ENCODE data around the gene BICDL1. TPM values are rescaled to one million over a fixed set of nuclear protein-coding genes. Genes with fewer than 3 reads are reported as not detected.

Gene BICDL1
- polyA plus RNA-seq, 1 of the 3 experiments (the other 2 are of a cell fraction): 0.35 TPM

- H3K9me3 ChIP-seq: no peaks in the 10 kb centered on the region
- H3K4me2 ChIP-seq: no peak overlapping the region
- peaks cover 65 to 88% of the 10 kb centered on the region in 2 experiments for H3K36me3 ChIP-seq (replicated peaks in 1 of 2; ENCODE audit: control insufficient read depth in 1 of 2, insufficient read depth in 2 of 2, low read length in 1 of 2)
- DNase-seq: no peak
- no peak for TF ChIP-seq TCF12 (IDR thresholded peaks at IDR 0.05)
- TF ChIP-seq RXRA (IDR thresholded peaks at IDR 0.05; ENCODE audit: borderline replicate concordance, low read depth): no peak
- TF ChIP-seq MAX (IDR thresholded peaks at IDR 0.05; ENCODE audit: low read depth): no peak
- TF ChIP-seq CHD2 (IDR thresholded peaks at IDR 0.05; ENCODE audit: low read length, partially characterized antibody): no peak
- no peak for TF ChIP-seq POLR2AphosphoS5 (IDR thresholded peaks at IDR 0.05; ENCODE audit: low read depth, low read length)
- TF ChIP-seq FOSL2 (IDR thresholded peaks at IDR 0.05; ENCODE audit: borderline replicate concordance, low read depth): no peak
- POLR2A ChIA-PET: no interaction called here
- H3K4me1 ChIP-seq (ENCODE audit: control insufficient read depth in 1 of 2, insufficient read depth in 2 of 2, low read depth in 1 of 2, low read length in 1 of 2): no peaks in the 10 kb centered on the region
- H3K9ac ChIP-seq: no peak overlapping the region
- no peaks in the 10 kb centered on the region for H4K20me1 ChIP-seq (ENCODE audit: insufficient read depth)
- no peaks in the 10 kb centered on the region for H3K27me3 ChIP-seq (ENCODE audit: insufficient read depth)
- H3K4me3 ChIP-seq (ENCODE audit: low read depth in 2 of 2, low read length in 1 of 2): no peak overlapping the region
- WGBS (ENCODE audit: low lambda C conversion rate): 97% methylated on average over 6 of the region's 9 CpGs
- H3K9me2 ChIP-seq: no peaks in the 10 kb centered on the region
- no peak overlapping the region for H2AFZ ChIP-seq (ENCODE audit: low read depth)
- no peaks in the 10 kb centered on the region for H3F3A ChIP-seq (replicated peaks; ENCODE audit: insufficient read depth)
- CTCF ChIA-PET: no interaction called here
- no peaks in the 10 kb centered on the region for H3K79me2 ChIP-seq (ENCODE audit: insufficient read depth)
- no peak overlapping the region for H3K27ac ChIP-seq (ENCODE audit: low read depth in 2 of 2, low read length in 1 of 2)
Observed at GRCh38 chr12:120140603-120141002, 151.6 kb downstream of the BICDL1 start.

GRCh38 chr12:120141336-120141735 is 152.3 kb downstream of the BICDL1 start:
- TF ChIP-seq TCF12 (IDR thresholded peaks at IDR 0.05) (no peak), RCOR1 (IDR thresholded peaks at IDR 0.05; ENCODE audit: low read length) (no peak), MXI1 (IDR thresholded peaks at IDR 0.05; ENCODE audit: low read depth, low read length) (no peak), ELF1 (IDR thresholded peaks at IDR 0.05) (no peak), IRF3 (IDR thresholded peaks at IDR 0.05; ENCODE audit: low read depth, low read length) (no peak), JUND (IDR thresholded peaks at IDR 0.05) (no peak), FOXJ3 (CRISPR knock-in tag; IDR thresholded peaks at IDR 0.05) (no peak), NRF1 (IDR thresholded peaks at IDR 0.05; ENCODE audit: low read depth, low read length) (no peak), POLR2AphosphoS5 (IDR thresholded peaks at IDR 0.05; ENCODE audit: low read depth, low read length) (no peak), RAD21 (IDR thresholded peaks at IDR 0.05; ENCODE audit: low read length) (no peak), GATA2 (CRISPR knock-in tag; IDR thresholded peaks at IDR 0.05) (no peak)
- TF ChIP-seq, protein P1, sequence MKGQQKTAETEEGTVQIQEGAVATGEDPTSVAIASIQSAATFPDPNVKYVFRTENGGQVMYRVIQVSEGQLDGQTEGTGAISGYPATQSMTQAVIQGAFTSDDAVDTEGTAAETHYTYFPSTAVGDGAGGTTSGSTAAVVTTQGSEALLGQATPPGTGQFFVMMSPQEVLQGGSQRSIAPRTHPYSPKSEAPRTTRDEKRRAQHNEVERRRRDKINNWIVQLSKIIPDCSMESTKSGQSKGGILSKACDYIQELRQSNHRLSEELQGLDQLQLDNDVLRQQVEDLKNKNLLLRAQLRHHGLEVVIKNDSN (IDR thresholded peaks at IDR 0.05; ENCODE audit: borderline replicate concordance, low read depth): no peak
- no peak for DNase-seq
- H4K20me1 ChIP-seq (ENCODE audit: insufficient read depth): no peaks in the 10 kb centered on the region
- no peak overlapping the region for H3K27ac ChIP-seq (ENCODE audit: low read depth in 2 of 2, low read length in 1 of 2)
- H3K9ac ChIP-seq: no peak overlapping the region
- 96% methylated on average over 6 of the region's 6 CpGs for WGBS (ENCODE audit: low lambda C conversion rate)
- no peaks in the 10 kb centered on the region for H3K9me2 ChIP-seq
- H3K27me3 ChIP-seq (ENCODE audit: insufficient read depth): no peaks in the 10 kb centered on the region
- no peaks in the 10 kb centered on the region for H3F3A ChIP-seq (replicated peaks; ENCODE audit: insufficient read depth)
- H3K4me3 ChIP-seq (ENCODE audit: low read depth in 2 of 2, low read length in 1 of 2): no peak overlapping the region
- ChIA-PET POLR2A (no interaction called here), CTCF (no interaction called here)
- H3K36me3 ChIP-seq (replicated peaks in 1 of 2; ENCODE audit: control insufficient read depth in 1 of 2, insufficient read depth in 2 of 2, low read length in 1 of 2): peaks cover 63 to 87% of the 10 kb centered on the region in 2 experiments
- no peak overlapping the region for H3K4me2 ChIP-seq
- H3K4me1 ChIP-seq (ENCODE audit: control insufficient read depth in 1 of 2, insufficient read depth in 2 of 2, low read depth in 1 of 2, low read length in 1 of 2): no peaks in the 10 kb centered on the region
- no peaks in the 10 kb centered on the region for H3K79me2 ChIP-seq (ENCODE audit: insufficient read depth)
- no peak overlapping the region for H2AFZ ChIP-seq (ENCODE audit: low read depth)
- H3K9me3 ChIP-seq: no peaks in the 10 kb centered on the region
